SK-N-SH (cell line): ENCODE results near the gene NARS2.

Experiments used
- CTCF ChIP-seq: fragments of 200-600 bp; sonication (generic); IDR thresholded peaks from 2 replicates; pipeline ENCODE4 v1.6.1; 2017; ENCODE audit warnings: antibody characterized with exemption, mild to moderate bottlenecking, moderate library complexity
- EP300 ChIP-seq, 2 experiments: IDR thresholded peaks; 2 replicates each; pipeline versions ENCODE4 v1.4.0 to v1.6.1; 2012; ENCODE audit warnings: borderline replicate concordance in 1 of 2, low read depth in 1 of 2, low read length in 1 of 2
- EZH2phosphoT487 ChIP-seq: fragments of 200-600 bp; sonication (generic); IDR thresholded peaks from 2 replicates; pipeline ENCODE4 v1.6.1; 2017; ENCODE audit warnings: low read depth, mixed run types, mild to moderate bottlenecking, antibody characterized with exemption, moderate library complexity, borderline replicate concordance
- FOSL2 ChIP-seq: IDR thresholded peaks from 2 replicates; pipeline ENCODE4 v1.4.0; 2012; ENCODE audit warnings: low read depth, mild to moderate bottlenecking, moderate library complexity, borderline replicate concordance
- FOXM1 ChIP-seq: IDR thresholded peaks from 2 replicates; pipeline ENCODE4 v1.4.0; 2012; ENCODE audit warnings: low read depth, mild to moderate bottlenecking
- GATA2 ChIP-seq: sonication (generic); formaldehyde crosslinking; IDR thresholded peaks from 2 replicates; pipeline ENCODE4 v1.5.0; 2020; ENCODE audit warnings: mild to moderate bottlenecking, missing genetic modification reagents
- NFIC ChIP-seq: IDR thresholded peaks from 2 replicates; pipeline ENCODE4 v1.4.0; 2012; ENCODE audit warnings: borderline replicate concordance
- PBX3 ChIP-seq: IDR thresholded peaks from 2 replicates; pipeline ENCODE4; 2012
- RCOR1 ChIP-seq: fragments of 150-350 bp; IDR thresholded peaks from 2 replicates; pipeline ENCODE4 v1.6.1; 2017; ENCODE audit warnings: antibody characterized with exemption, low read length
- REST ChIP-seq: IDR thresholded peaks from 2 replicates; pipeline ENCODE4 v1.6.1; 2012; ENCODE audit warnings: mild to moderate bottlenecking, low read depth, low read length, moderate library complexity
- TEAD4 ChIP-seq: IDR thresholded peaks from 2 replicates; pipeline ENCODE4 v1.4.0; 2012; ENCODE audit warnings: mild to moderate bottlenecking, borderline replicate concordance; ENCODE audit not compliant: insufficient read depth
- USF1 ChIP-seq: IDR thresholded peaks from 2 replicates; pipeline ENCODE4 v1.4.0; 2012; ENCODE audit warnings: low read depth, borderline replicate concordance
- YY1 ChIP-seq: IDR thresholded peaks from 2 replicates; pipeline ENCODE4 v1.4.0; 2012; ENCODE audit warnings: low read depth, mild to moderate bottlenecking

GRCh38 chr11:78438298-78438975 is 136.2 kb downstream of the NARS2 start:
- TF ChIP-seq REST (no peak), GATA2 (CRISPR knock-in tag) (no peak), RCOR1 (no peak), CTCF (no peak), FOXM1 (no peak), YY1 (no peak), EZH2phosphoT487 (no peak), USF1 (no peak), NFIC (no peak), PBX3 (no peak), FOSL2 (no peak), EP300 (IDR thresholded peaks at IDR 0.05; ENCODE audit: borderline replicate concordance in 1 of 2, low read depth in 1 of 2, low read length in 1 of 2) (no peak), TEAD4 (no peak)
